ENCODE results near the gene KRT33B.
"Not testable (repeated sequence)": the region's sequence is repeated elsewhere in the genome, so short reads cannot be mapped to it uniquely, and the experiment has no call there.

Gene KRT33B

GRCh38 chr17:41393294-41393693 lies 23.7 kb upstream of the KRT33B start:
- no peak for DNase-seq

GRCh38 chr17:41392278-41392677 lies 22.7 kb upstream of the KRT33B start:
- DNase-seq: no peak

- no peak for DNase-seq
Measured at GRCh38 chr17:41391535-41391934, 21.9 kb upstream of the KRT33B start.

GRCh38 chr17:41390411-41390938 lies 20.9 kb upstream of the KRT33B start:
- DNase-seq: no peak

- DNase-seq: no peak
Measured at GRCh38 chr17:41387670-41388069, 18.1 kb upstream of the KRT33B start.

- DNase-seq: no peak
Measured at GRCh38 chr17:41386227-41386626, 16.6 kb upstream of the KRT33B start.

GRCh38 chr17:41383690-41384089 lies 14.1 kb upstream of the KRT33B start:
- no peak for DNase-seq

GRCh38 chr17:41382394-41382793 lies 12.8 kb upstream of the KRT33B start:
- no peak for DNase-seq

GRCh38 chr17:41381943-41382342 lies 12.3 kb upstream of the KRT33B start, which contains the start of gene KRT34:
Gene KRT34, minus strand, starts transcription at chr17:41382306. Its CDS starts 60 bp downstream, at chr17:41382246.
- DNase-seq: not testable (repeated sequence)

- not testable (repeated sequence) for DNase-seq
Measured at GRCh38 chr17:41380091-41380490, 10.5 kb upstream of the KRT33B start.

- no peak for DNase-seq
Measured at GRCh38 chr17:41377546-41377945, 7.9 kb upstream of the KRT33B start.

- DNase-seq: no peak
Measured at GRCh38 chr17:41369023-41369422, 590 bp downstream of the KRT33B start.

GRCh38 chr17:41367426-41368075 lies 2.1 kb downstream of the KRT33B start:
- DNase-seq: no peak

- no peak for DNase-seq
Measured at GRCh38 chr17:41366070-41366469, 3.5 kb downstream of the KRT33B start.

GRCh38 chr17:41363881-41364280 lies 5.7 kb downstream of the KRT33B start:
- DNase-seq: no peak

- no peak for DNase-seq
Measured at GRCh38 chr17:41360296-41360995, 9.2 kb downstream of the KRT33B start.

- DNase-seq: no peak
Measured at GRCh38 chr17:41354536-41354935, 15.1 kb downstream of the KRT33B start.

GRCh38 chr17:41352597-41353366 lies 16.8 kb downstream of the KRT33B start:
- no peak for DNase-seq

GRCh38 chr17:41351177-41351576 lies 18.4 kb downstream of the KRT33B start:
- DNase-seq: no peak

GRCh38 chr17:41350381-41350878 lies 19.2 kb downstream of the KRT33B start, which contains the start of gene KRT33A:
Gene KRT33A, minus strand, starts transcription at chr17:41350828. Its CDS starts 61 bp downstream, at chr17:41350767.
- not testable (repeated sequence) for DNase-seq

- DNase-seq: no peak
Measured at GRCh38 chr17:41347869-41348760, 21.5 kb downstream of the KRT33B start.

- DNase-seq: not testable (repeated sequence)
Measured at GRCh38 chr17:41346421-41346820, 23.2 kb downstream of the KRT33B start.

Measured in retina (tissue), 1 donor.